HT-29 (cell line): ENCODE measurements around the gene KRTAP3-1. TPM values are rescaled to one million over a fixed set of nuclear protein-coding genes. Genes with fewer than 3 reads are reported as not detected.
A peak's percentile ranks its signal among the peaks of the same experiment; 100 is the strongest.
"Not testable (repeated sequence)": the region's sequence is repeated elsewhere in the genome, so short reads cannot be mapped to it uniquely, and the experiment has no call there.

ENCODE experiments used
- DNase-seq: peaks from one replicate; pipeline ENCODE4 v3.0.0-alpha.2; 2015; ENCODE audit warnings: low spot score
- total RNA-seq: library from RNA; depleted of rRNA; stranded (reverse); fragments of >200 nt; shearing (Covaris generic); gene quantifications from 2 replicates; pipeline ENCODE4 v1.2.3, GENCODE V29; 2014; rRNA removed

Gene KRTAP3-1
- not detected in 2 replicates for total RNA-seq

- DNase-seq = no peak
Measured at GRCh38 chr17:41008811-41009210, at the start of gene KRTAP3-1. KRTAP3-1 (minus strand) TSS chr17:41009128; CDS start chr17:41009074, 54 bp downstream.

- DNase-seq = no peak
Measured at GRCh38 chr17:41057547-41057946, 48.6 kb upstream of the KRTAP3-1 start.

GRCh38 chr17:41055130-41055529, 46.2 kb upstream of the KRTAP3-1 start, which contains the start of gene KRTAP2-2:
KRTAP2-2 (minus strand) TSS chr17:41055230; CDS start chr17:41055211, 19 bp downstream.
- not testable (repeated sequence) for DNase-seq

- not testable (repeated sequence) for DNase-seq
Measured at GRCh38 chr17:41054556-41054955, 45.6 kb upstream of the KRTAP3-1 start.

GRCh38 chr17:41054025-41054424, 45.1 kb upstream of the KRTAP3-1 start:
- no peak for DNase-seq

GRCh38 chr17:41052566-41052965, 43.6 kb upstream of the KRTAP3-1 start:
- no peak for DNase-seq

GRCh38 chr17:41049110-41049509, 40.2 kb upstream of the KRTAP3-1 start:
- DNase-seq = no peak

GRCh38 chr17:41048441-41048840, 39.5 kb upstream of the KRTAP3-1 start:
- no peak for DNase-seq

GRCh38 chr17:41046735-41047465, 38.0 kb upstream of the KRTAP3-1 start, which contains the start of gene KRTAP2-1:
KRTAP2-1 (minus strand) TSS chr17:41047316; CDS start chr17:41047267, 49 bp downstream.
- DNase-seq = not testable (repeated sequence)

GRCh38 chr17:41042953-41043352, 34.0 kb upstream of the KRTAP3-1 start:
- no peak for DNase-seq

- peak; percentile 21 for DNase-seq
Measured at GRCh38 chr17:41040783-41041571, 32.0 kb upstream of the KRTAP3-1 start, which contains the start of gene KRTAP1-1. KRTAP1-1 (minus strand) TSS chr17:41041450; CDS start chr17:41041397, 53 bp downstream.

GRCh38 chr17:41037853-41038350, 29.0 kb upstream of the KRTAP3-1 start:
- no peak for DNase-seq

GRCh38 chr17:41034346-41034935, 25.5 kb upstream of the KRTAP3-1 start, which contains the start of gene KRTAP1-3:
KRTAP1-3 (minus strand) TSS chr17:41034874; CDS start chr17:41034821, 53 bp downstream.
- not testable (repeated sequence) for DNase-seq

- DNase-seq = no peak
Measured at GRCh38 chr17:41029633-41030245, 20.8 kb upstream of the KRTAP3-1 start, which contains the start of gene KRTAP1-4. KRTAP1-4 (minus strand) TSS chr17:41030195; CDS start chr17:41030078, 117 bp downstream.

- DNase-seq = no peak
Measured at GRCh38 chr17:41026715-41027471, 18.0 kb upstream of the KRTAP3-1 start, which contains the start of gene KRTAP1-5. KRTAP1-5 (minus strand) TSS chr17:41027208; CDS start chr17:41027155, 53 bp downstream.

GRCh38 chr17:41024697-41025096, 15.8 kb upstream of the KRTAP3-1 start:
- DNase-seq = no peak

- no peak for DNase-seq
Measured at GRCh38 chr17:41020336-41020735, 11.4 kb upstream of the KRTAP3-1 start.

GRCh38 chr17:41019415-41019814, 10.5 kb upstream of the KRTAP3-1 start:
- no peak for DNase-seq

GRCh38 chr17:41018541-41018940, 9.6 kb upstream of the KRTAP3-1 start:
- no peak for DNase-seq
